Fibroblast of skin of abdomen (primary cell): Measurements from ENCODE around the gene SIN3B. TPM values are rescaled to one million over a fixed set of nuclear protein-coding genes. Genes with fewer than 3 reads are reported as not detected.
"Not testable (repeated sequence)": the region's sequence is repeated elsewhere in the genome, so short reads cannot be mapped to it uniquely, and the experiment has no call there.

Source experiments
- DNase-seq: peaks from one replicate; pipeline ENCODE4 v3.0.0-alpha.2; 2013
- polyA plus RNA-seq, 2 experiments: library from polyadenylated mRNA; unstranded; fragments of 120-200 nt; gene quantifications; one replicate each; pipeline ENCODE4 v1.2.1, GENCODE V29; 2013; ENCODE audit not compliant: insufficient read length in 2 of 2

The SIN3B gene, protein sequence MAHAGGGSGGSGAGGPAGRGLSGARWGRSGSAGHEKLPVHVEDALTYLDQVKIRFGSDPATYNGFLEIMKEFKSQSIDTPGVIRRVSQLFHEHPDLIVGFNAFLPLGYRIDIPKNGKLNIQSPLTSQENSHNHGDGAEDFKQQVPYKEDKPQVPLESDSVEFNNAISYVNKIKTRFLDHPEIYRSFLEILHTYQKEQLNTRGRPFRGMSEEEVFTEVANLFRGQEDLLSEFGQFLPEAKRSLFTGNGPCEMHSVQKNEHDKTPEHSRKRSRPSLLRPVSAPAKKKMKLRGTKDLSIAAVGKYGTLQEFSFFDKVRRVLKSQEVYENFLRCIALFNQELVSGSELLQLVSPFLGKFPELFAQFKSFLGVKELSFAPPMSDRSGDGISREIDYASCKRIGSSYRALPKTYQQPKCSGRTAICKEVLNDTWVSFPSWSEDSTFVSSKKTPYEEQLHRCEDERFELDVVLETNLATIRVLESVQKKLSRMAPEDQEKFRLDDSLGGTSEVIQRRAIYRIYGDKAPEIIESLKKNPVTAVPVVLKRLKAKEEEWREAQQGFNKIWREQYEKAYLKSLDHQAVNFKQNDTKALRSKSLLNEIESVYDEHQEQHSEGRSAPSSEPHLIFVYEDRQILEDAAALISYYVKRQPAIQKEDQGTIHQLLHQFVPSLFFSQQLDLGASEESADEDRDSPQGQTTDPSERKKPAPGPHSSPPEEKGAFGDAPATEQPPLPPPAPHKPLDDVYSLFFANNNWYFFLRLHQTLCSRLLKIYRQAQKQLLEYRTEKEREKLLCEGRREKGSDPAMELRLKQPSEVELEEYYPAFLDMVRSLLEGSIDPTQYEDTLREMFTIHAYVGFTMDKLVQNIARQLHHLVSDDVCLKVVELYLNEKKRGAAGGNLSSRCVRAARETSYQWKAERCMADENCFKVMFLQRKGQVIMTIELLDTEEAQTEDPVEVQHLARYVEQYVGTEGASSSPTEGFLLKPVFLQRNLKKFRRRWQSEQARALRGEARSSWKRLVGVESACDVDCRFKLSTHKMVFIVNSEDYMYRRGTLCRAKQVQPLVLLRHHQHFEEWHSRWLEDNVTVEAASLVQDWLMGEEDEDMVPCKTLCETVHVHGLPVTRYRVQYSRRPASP
- 36.4 TPM for polyA plus RNA-seq (2013, experiment 1 of 2; ENCODE audit: insufficient read length)
- 40.2 TPM for polyA plus RNA-seq (2013, experiment 2 of 2; ENCODE audit: insufficient read length)

DNA sequence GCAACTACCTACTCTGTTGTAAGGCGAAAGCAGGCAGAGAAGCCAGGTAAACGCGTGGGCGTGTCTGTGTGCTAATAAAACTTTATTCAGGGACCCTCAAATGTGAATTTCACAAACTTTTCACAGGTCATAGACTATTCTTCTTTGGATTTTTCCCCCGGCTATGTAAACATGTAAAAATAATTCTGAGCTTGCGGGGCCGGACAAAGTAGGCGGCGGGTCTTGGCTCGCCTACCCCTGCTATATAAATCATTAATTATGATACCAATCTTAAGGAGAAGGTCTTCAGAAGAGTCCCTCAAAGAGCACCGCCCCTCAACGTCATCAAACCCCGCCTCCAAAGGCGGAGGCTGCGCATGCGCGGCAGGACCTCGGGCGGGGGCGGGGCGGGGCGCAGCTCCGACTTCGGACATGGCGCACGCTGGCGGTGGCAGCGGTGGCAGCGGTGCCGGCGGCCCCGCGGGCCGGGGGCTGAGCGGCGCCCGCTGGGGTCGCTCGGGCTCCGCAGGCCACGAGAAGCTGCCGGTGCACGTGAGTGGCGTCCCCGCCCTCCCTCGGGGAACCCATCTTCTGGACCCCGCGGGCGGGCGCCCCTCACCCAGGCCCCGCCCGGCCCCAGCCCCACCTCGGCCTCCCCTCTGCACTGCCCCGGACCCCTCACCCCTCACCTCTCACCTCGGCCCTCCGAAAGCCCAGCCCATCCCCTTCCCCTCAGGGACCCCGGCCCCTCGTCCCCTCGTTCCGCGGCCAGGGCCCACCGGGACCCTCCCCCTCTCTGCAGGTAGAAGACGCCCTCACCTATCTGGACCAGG lies at the start of gene SIN3B:
Gene SIN3B, plus strand, starts transcription at position 389 of the 812 bp plus-strand sequence. Its CDS starts 23 bp downstream, at position 412.
- DNase-seq: peak; percentile 89

DNA sequence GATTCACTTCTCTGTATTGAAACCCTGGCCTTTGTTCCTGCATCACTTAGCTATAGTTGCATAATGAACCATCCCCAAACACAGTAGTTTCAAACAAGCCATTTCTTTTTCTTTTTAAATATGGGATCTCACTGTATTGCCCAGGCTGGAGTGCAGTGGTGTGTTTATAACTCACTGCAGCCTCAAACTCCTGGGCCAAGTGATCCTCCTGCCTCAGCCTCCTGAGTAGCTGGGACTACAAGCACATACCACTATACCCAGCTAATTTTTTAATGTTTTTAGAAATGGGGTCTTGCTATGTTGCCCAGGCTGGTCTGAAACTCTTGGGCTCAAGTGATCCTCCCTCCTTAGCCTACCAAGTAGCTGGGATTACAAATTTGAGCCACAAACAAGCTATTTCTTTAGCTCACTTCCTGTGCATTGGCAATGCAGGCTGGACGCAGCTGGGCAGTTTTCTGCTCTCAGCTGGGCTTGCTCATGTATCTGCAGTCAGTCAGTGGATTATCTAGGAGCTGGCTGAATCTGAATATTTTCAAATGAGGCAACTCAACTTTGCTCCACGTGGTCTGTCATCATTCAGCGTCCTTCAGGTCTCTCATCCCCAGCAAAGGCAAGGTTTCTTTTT lies 49.5 kb upstream of the SIN3B start:
- no peak for DNase-seq

GRCh38 chr19:16782719-16783118 lies 46.5 kb upstream of the SIN3B start:
- DNase-seq: no peak

DNA sequence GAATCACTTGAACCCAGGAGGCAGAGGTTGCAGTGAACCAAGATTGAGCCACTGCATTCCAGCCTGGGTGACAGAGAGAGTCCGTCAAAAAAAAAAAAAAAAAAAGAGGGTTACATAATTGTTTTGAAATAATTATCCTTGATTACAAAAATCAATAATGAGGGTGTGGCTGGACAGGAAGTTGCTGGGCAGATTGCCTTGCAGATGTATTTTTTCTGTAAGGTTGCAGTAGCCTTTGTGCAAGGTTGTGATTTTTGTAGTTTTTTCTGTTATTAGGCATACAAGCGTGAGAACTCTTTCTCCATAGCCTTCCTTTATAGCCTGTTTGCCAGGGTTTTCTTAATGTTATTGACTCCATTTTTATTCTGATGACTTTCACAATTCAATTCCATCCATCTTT lies 40.7 kb upstream of the SIN3B start:
- DNase-seq: no peak

DNA sequence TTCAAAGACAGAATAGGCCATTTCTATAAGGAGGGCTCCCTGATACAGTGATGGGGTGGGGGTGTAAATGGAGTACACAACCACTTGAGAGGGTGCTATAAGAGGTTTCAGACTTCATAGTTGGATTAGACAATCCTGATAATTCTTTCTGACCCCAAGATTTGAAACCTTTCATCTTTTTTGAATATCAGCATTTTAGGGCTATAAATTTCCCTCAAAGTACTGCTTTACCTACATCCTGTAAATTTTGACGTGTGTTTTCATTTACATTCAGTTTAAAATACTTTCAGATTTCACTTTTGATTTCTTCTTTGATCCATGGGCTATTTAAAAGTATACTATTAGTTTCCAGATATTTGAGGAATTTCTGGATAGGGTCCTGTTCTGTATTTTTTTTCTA lies 40.0 kb upstream of the SIN3B start:
- no peak for DNase-seq

DNA sequence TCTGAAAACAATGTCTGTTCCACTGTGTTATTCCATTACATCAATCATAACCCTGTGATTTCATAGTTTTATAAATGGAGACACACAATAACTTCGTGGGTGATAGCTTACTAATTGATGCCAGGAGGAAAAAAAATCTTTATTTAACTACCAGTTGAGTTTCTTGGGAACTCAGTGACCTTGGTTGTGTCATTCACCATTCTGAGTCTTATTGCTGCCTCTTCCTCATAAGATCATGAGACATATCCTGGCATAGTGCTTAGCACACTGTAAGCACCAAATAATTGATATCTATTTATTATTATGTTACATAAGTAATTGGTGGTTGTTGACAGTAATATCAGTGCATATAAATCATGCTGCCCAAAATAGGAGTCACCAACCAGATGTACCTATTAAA lies 39.1 kb upstream of the SIN3B start:
- DNase-seq: no peak

- DNase-seq: no peak
Measured at GRCh38 chr19:16791942-16792341, 37.3 kb upstream of the SIN3B start.

DNA sequence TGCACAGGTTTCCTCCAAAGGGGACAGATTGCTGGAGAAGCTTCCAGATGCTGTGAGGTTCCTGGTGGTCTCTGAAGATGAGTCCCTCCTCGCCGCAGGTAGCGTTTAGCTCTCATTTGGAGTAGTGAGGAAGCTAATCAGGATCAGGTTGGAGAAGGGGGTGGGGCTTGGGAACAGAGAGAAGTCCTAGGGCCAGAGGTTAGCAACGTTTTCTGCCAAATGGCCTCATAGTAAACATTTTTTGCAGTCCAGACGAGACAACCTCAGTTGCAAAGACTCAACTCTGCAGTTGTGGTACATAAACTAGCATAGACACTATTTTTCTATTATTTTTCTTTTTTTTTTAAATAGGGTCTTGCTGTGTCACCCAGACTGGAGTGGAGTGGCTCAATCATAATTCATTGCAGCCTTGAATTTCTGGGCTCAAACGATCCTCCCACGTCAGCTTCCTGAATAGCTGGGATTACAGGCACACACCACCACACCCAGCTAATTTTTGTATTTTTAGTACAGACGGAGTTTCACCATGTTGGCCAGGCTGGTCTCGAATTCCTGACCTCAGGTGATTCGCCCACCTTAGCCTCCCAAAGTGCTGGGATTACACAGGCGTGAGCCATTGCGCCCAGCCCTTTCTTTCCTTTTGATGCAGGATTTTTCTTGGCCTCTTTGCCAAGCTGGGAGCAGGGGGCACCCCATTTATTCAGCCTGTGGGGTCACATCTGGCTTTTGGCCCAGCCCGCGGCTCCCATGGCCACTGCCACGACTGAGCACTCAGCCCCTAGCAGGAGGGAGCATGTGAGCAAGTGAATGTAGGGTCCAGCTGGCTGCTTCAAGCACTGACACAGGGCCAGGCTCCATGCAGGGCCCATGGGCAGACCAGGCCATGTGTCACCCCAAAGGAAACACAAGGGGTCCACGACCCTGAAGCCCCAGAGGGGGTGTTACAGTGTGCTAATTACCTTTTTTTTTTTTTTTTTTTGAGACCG lies 34.4 kb upstream of the SIN3B start:
- DNase-seq: no peak

GRCh38 chr19:16795731-16796130 lies 33.5 kb upstream of the SIN3B start:
- DNase-seq: no peak

GRCh38 chr19:16797876-16798275 lies 31.3 kb upstream of the SIN3B start:
- no peak for DNase-seq

GRCh38 chr19:16798326-16798725 lies 30.9 kb upstream of the SIN3B start:
- not testable (repeated sequence) for DNase-seq

DNA sequence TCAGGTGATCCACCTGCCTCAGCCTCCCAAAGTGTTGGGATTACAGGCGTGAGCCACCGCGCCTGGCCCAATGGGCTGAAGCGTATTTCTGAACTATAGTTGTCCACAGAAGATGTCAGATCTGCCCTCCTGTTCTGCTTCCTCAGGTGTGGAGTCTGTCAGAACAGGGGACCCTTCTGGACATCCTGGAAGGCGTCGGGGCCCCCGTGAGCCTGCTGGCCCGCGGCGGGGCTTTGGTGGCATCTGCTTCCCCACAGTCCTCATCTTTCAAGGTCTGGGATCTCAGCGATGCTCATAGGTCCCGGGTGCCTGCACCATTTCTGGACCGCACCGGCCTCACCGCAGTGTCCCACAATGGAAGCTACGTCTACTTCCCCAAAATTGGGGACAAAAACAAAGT lies 29.5 kb upstream of the SIN3B start:
- DNase-seq: no peak

DNA sequence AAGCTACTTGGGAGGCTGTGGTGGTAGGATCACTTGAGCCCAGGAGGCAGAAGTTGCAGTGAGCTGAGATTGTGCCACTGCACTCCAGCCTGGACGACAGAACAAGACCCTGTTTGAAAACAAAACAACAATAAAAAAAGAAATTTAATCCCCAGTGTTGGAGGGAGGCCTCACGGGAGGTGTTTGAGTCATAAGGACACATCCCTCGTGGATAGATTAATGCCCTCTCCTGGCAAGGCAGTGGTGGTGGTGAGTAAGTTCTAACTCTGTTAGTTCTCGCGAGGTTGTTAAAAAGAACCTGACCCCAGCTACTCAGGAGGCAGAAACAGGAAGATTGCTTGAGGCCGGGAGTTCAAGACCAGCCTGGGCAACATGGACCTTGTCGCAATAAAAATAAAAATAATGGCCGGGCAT lies 27.6 kb upstream of the SIN3B start:
- peak; percentile 21 for DNase-seq

GRCh38 chr19:16804176-16804575 lies 25.0 kb upstream of the SIN3B start:
- no peak for DNase-seq

GRCh38 chr19:16807549-16808284 lies 21.5 kb upstream of the SIN3B start:
- no peak for DNase-seq

GRCh38 chr19:16814526-16815100 lies 14.6 kb upstream of the SIN3B start:
- no peak for DNase-seq

DNA sequence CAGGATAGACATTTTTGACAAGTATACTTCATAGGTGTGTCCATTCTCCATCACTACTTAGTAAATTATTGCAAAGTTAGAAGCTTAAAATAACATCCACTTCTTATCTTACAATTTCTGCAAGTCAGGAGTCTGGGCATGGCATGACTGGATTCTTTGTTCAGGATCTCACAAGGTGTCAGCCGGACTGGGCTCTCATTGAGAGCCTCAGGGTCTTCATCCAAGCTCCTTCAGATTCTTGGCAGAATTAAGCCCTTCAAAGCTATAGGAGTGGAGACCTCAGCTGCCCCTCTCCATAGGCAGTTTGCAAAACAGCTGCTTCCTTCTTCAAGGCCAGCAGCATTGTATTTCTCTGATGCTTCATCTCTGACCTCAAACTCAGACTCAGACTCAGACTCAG lies 9.1 kb upstream of the SIN3B start:
- no peak for DNase-seq

DNA sequence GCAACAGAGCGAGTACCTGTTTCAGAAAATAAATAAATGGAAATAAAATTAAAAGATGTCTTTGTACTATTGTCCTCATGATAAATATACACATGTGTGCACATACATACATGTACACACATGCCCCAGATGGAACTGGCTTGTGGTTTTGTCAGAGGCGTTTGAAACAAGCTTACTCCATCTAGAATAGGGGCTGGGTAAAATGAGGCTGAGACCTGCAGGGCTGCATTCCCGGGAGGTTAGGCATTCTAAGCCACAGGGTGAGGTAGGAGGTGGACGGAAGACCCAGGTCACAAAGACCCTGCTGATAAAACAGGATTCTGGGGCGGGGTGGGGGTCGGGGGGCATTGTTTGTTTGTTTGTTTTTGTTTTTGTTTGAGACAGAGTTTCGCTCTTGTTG lies 8.1 kb upstream of the SIN3B start:
- no peak for DNase-seq

DNA sequence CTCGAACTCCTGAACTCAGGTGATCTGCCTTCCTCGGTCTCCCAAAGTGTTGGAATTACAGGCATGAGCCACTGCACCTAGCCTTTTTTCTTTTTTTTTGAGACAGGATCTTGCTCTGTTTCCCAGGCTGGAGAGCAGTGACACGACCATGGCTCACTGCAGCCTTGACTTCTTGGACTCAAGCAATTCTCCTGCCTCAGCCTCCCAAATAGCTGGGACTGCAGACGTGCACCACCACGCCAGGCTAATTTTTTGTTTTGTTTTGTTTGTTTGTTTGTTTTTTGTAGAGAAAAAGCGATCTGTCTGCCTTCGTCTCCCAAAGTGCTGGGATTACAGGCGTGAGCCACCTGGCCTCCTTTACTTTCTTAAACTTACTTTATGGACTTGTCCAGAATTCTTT lies 6.5 kb upstream of the SIN3B start:
- DNase-seq: no peak
